GM21786 (cell line): Measurements from ENCODE around the gene TRMT2A.

Experiments
- ATAC-seq: cut with Tn5 transposase; IDR thresholded peaks from one replicate; pipeline ENCODE4 v1.9.1; 2021; ENCODE audit not compliant: unreplicated experiment

Gene TRMT2A

DNA sequence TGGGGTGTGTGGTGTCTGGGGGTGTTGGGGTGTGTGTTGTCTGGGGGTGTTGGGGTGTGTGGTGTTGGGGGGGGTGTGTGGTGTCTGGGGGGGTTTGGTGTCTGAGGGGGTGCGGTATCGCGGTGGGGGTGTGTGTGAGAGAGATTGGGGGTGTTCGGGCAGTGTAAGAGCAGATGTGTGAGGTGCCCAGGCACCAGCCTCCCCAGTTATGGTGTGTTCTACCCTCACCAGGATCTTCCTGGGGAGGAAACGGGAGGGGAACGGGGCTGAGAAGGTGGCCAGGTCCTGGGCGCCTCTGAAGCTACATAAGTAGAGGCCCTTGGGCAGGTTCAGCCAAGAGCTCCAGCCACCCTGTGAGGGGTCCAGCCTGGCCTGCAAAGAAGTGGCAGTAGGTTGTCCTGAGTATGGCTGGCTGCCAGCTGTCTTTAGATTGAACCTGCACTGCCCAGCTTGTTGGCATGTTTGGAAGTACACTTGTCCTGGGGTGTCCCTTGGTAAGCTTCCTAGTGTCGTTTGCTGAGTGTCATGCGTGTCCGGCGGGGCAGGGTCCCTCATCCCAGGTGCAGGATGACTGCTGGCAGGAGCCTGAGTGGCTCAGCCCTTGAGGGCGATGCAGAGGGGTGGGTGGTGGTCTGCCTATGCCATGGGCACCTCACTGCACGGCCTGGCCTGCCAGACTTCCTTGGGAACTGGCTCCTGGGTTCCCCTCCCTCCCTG is 6.5 kb upstream of the TRMT2A start:
- ATAC-seq, result no peak

DNA sequence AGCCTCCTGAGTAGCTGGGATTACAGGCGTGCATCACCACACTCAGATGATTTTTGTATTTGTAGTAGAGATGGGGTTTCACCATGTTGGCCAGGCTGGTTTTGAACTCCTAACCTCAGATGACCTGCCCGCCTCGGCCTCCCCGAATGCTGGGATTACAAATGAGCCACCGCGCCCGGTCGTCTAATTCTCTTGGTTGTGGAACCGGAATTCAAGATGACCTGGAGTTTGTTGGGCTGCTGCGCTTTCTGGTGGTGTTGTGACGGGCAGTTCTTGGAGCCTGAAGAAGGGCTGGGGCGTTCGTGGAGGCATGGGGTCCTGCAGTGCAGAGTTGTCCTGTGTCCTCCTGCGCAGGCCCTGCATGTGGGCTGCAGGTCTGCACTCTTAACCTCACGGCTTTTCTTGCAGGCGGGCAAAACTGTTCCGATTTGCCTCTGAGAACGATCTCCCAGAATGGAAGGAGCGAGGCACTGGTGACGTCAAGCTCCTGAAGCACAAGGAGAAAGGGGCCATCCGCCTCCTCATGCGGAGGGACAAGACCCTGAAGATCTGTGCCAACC is 4.9 kb upstream of the TRMT2A start:
- no peak for ATAC-seq

DNA sequence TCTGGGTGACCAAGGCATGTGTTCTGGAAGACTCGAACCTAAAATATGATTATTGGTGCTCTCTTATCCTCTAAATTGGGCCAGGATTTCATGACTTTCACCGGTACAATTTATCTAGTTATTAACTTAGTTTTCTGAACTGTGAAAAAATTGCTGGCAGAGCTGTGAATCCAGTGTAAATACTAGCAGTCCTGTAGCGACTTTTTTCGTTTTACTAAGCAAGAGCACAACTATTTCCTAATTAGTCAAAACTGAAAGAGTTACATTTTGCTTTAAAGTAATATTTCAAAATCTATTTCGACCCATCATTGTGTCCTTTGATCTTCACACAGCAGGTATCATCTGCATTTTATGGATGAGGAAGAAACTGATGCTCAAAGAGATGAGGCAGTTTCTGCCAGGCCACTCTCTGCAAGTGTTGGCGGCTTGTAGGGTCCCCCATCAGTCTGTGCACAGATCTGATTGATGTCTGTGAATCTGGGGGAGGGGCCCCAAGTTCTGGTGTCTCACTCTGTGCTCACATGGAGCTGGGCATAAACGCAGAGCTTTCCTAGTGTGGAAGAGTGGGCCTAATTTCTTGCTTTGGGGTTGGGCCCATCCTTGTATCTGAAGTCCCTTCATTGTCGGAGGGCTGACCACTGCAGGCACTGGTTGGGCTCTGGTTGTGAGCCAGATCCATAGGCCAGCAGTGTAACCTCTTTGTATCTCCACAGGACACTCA is 1.4 kb upstream of the TRMT2A start:
- no peak for ATAC-seq

DNA sequence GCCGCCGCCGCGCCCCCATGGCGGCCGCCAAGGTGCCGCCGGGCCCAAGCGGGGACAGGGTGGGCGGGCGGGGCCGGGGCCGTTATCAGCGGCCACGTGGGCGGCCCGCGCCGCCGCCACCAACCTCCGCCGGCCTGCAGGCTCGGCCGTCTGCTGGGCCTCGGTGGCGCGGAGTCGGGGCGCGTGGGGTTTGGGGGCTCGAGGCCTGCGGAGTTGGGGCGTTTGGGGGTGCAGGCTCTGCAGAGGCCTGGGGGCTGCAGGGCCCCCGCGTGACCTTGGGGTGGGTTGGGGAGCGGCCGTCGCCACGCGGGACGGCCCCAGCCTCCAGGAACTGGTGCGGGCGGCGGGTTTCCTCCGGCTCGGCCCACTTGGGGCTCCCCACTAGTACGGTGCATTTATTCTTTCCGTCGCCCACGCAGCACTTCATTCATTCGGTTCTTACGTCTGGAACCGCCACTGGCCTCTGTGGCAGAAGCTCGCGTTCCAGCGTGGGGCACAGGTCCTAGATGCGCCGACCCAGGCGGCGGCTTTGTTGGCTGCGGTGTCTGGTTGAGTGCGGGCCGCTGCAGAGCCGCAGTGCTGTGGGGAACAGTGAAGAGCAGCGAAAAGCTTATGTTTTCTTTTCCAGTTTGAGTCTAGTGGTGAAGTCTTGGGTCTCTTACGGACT is 740 bp upstream of the TRMT2A start:
- peak; percentile 13 for ATAC-seq

DNA sequence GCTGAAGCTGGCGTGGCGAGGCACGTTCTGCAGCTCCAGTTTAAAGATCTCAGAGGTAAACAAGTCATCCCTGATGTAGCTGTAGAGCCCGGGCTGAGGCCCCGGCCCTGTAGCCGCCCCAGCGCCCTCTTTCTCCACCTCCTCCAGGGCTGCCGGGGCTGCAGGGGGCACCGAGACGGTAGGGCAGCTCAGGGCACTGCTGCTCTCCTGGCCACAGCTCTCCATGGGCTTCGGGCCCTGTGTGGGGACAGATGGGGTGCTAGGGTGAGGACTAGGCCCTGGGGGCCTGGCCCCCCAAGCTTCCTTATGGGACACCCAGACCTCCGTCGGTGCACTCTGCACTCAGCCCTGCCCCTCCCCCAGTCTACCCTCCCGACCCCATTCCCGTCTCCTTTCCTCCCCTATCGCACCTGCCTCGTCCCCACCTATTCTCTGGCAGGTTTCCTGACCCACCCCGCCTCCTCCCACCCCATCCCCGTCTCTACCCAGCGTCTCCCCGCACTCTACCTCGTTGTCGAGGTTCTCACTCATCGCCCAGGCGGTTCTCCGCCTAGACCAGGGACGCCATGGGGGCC is 563 bp downstream of the TRMT2A start:
- ATAC-seq, result no peak

DNA sequence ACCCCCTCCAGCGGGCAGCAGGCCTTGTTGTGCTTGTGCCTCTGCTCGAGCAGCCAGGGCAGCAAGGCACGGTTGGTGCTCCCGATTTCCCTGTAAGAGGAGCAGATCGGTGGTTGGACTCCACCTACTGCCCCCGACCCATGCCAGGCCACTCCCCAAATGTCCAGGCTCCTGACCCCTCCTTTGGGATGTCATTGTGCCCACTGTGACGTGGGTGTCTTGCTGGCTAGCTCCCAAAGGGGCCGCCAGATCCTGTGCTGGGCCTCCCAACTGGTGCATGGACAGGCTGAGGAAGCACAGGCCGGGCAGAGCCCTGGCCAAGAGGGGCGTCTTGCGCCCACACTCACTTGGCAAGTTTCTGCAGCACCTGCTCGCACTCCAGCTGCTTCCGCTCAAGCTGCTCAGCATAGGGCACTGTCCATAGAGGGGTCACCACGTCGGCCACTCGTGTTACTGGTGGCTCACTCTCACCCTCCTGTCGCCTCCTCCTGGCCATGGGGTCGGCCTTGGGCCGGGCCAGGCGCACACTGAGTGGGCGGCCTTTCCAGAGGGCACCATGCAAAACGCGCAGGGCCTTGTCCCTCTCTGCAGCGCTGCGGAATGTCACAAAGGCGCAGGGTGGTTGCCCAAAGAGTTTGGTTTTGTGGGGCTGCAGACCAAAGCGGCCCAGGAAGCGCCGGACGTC is 1.2 kb downstream of the TRMT2A start, which contains the start of gene RANBP1:
RANBP1 (plus strand) TSS at position 414 of the 685 bp plus-strand sequence; CDS start at position 495, 81 bp downstream.
- ATAC-seq, result no peak

DNA sequence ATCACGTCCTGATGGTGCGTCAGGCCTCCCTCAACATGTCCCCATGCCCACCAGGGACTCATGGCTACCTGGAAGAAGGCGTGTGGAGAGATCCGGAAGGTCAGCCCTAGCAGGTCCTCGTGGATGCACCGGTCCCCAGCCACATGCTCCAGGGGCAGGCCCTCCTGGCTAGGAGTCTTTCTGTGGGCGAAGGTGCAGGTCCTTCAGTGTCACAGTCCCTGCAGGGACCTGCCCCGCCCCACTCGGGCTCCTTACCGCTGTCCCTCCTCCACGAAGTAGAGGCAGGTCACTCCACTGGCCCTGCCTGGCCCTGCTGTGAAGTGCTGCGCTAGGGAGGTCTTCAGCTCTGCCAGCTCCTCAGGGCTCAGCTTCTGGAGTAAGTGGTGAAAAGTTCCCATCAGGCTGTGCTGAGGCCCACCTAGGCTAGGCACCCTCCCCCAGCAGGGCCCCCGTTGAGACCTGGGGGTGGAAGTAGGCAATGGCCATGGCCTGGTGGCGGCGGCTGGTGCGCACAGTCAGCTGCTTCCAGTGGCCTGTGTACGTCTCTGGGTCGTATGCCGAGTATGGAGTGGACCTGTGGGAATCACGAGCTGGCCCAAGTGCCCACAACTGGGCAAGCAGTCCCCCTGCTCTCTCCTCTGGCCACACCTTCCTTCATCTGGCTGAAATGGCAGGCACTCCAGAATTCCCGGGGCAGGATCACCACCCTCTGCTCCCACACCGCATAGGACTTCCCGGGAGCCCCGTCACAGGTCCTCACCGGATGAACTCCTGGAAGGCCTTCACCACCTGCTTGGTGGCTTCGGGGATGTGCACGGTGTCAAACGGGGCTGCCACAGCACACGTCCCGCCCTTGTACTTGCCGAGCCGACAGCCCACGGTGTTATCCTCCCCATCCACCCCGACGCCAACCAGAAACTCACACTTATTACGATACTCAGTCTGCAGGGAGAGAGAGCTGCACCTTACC is 2.2 kb downstream of the TRMT2A start:
- ATAC-seq, result no peak

DNA sequence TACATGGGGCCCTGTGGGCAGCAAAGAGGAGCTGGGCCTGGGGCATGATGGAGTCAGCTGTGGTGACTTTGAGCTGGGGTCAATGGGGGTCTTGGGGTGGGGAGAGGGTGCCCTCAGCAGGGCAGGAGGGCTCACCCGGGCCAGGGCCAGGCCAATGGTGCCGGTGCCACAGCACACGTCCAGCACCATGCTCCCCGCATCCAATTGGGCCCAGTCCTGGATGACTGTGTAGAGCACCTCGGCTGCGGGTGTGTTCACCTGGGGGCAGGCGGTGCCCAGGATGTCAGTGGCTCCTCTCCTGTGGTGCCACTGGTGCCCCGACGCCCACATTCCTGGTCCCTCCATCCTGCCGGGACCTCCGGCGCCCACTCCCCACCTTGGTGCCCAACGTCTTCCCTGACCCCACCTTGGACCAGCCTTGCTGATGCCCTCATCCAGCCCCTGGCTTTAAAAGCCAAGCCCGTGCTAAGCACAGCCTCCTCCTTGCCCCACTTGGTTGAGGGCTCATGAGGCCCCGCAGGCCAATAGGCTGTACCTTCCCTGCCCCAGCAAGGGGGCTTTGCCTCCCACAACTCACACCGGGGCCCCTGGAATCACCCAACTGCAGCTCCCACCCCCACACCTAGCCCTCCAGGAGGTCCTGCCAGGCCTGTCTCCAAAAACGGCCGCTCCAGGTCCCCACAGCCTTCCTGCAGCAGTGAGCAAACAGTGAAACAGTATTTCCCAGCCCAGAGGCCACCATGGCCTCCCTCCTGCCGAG is 3.3 kb downstream of the TRMT2A start:
- ATAC-seq, result no peak

DNA sequence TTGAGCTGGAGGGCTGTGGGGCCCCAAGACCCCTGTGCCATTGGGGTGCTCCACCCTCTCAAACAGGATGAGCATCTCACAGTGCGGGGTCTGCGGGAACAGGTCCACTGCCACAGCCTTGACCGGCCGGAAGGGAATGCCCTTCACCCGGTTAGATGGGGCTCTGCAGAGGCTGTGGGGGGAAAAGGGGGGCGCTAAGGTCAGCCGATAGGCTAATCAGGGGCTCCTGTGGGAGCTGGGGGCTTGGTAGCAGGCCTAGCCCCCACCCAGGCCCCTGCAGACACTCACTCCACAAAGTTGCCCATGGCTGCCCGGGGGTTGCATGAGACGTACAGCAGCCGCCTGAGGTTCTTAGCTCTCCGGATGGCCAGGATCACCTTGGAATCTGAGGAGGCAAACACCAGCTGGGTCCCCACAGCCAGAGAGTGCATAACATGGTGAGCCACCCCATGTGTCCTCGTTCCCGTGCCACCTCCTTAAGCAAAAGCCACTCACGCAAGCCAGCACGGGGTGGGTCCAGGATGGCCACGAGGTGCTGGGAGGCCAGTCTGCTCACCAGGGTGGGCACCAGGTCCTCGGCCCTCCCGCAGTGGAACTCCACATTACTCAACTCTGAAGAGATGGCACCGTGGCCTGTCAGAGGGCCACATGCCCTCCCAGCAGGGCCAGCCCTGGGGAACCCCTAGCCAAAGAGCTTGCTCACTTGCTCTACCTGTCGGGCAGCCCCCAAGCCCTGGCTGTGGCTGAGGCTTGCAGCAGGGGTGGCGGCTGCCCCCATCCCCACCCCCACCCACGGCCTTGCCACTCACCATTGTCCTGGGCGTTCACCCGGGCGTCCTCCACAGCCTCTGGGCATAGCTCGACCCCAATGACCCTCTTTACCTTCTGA is 4.2 kb downstream of the TRMT2A start:
- no peak for ATAC-seq

DNA sequence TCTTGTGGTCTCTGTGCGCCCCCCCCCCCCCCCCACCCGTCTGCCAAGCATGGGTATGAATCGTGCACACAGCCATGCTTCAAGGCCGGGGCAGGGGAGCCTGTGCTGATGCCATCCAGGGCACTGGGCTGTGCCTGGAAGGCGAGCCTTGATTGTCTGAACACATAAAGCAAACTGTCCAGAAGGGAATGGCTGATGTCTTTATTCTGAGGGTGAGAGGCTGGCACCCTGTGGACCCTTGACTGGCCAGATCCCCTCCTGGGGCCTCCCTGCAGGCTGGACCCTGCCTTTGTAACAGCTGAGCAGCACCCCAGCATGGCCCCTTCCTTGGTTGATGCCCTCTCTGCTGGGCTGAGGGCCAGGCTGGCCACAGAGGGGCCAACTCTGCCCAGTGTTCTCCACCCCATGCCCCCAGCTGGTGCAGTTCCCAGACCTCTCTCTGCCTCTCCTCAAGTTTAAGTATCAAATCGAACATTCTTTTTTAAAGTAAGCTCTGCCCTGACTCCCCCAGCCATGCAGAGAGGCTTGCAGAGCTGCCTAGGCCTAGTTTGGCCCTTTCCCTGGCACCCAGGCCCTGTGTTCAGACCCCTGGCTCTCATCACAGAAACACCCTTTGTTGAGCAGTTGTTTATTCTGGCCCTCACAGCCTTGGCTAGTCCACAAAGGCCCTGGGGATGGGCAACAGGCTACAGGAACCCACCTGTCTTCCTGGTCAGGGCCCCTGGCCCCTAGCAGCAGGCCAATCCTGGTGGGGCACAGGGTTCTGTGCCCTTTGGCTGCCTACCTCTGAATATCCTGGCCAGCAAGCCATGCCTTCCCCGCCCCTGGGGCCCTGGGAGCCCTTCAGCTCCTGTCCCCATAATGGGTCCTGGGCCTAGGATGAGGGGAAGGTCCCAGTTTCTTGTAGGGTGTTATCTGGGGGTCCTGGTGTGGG is 5.1 kb downstream of the TRMT2A start:
- ATAC-seq, result no peak

DNA sequence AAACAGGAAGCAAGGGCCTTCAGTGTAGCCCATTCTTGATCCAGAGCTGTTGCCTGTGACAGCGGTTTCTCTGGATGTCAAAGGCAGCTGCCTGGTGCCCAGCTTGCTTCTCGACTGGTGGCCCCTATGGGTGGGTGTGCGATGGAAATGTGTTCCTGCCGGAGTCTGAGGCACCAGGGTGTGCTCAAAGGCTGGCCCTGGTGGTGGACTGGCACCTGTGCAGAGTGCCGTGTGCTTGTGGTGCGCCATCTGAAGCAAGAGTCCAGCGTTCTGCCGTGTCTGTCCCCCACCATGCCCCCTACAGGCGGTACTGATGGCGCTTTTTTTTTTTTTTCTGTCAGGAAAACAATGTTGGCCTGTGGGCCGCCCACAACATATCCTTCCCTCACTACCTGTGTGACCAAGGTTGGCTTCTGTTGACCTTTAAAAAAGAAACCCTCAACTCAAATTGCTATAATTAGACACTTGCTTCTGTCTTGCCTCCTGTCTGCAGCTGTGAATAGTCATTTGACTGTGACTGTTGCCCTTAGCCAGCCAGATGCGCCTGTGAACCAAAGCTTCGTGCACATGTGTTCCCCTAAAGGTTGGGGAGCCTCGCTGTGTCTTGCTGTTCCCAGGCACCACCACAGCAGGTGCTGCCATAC is 5.9 kb downstream of the TRMT2A start:
- ATAC-seq, result no peak

DNA sequence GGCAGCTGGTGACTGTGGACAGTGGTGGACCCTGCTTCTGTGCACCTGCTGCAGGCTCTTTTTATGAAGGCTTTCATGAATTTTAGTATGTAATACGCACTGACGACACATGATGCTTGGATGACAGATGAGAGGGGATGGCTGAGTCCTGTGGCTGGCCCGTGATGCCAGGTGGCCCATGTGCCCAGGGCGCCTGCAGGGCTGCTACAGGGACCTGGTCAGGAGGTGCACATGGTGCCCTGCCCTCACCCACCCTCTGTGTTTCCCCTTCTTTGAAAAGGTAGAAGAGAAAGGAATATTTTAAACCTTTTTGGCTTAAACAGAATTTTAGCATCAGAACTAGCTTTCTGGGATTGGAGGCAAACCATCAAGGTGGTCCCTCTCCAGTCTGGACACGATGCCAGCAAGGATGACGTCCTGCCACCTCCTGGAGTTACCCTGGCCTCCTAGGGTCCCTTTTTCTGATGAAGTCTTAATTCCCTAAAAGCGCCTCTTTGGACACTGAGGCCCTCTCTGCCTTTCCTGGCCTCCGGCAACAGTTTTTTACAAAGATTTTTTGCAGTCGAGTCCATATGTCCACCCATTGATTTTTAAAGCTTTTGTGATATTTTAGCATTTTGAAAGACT is 6.6 kb downstream of the TRMT2A start:
- no peak for ATAC-seq

DNA sequence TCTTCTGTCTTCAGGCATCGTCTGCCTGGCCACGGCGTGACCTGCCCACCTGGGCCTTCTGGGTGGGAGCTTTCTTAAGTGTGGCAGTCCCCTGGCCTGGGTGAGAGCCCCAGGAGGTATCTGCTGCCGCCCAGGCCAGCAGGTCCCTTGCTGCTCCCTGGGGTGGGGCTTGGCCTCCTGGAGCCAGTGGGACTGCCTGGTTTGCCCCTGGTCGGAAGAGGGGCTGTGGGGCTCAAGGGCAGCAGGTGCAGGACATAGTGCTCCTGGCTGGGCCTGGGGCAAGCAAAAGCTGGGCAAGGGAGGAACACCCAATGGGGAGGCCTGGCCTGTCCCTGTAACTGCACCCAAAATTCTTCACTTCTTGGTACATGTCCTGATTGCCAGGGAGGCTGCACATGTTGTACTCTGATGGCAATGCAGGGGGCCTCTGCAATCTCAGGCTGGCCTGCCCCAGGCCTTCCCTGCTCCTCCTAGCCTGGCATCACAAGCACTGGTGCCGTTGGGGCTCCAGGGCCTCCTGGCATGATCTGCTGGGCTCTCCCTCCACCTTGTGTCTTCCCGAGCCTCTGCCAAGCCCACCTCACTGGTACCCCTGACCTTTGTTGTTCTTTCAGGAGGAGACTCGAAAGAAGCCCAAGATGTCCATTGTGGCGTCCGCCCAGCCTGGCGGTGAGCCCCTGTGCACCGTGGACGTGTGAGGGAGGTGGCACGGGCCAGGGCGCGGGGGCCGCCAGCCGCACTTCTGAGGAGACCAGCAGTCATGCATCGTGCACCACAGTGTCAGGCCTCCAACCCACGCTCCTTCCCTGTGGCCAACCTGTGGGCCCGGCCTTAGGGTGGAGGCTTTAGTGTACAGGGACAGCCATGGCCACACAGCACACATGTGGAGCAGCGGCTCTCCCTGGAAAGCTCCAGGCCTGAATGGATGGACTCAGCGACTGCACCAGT is 7.3 kb downstream of the TRMT2A start:
- ATAC-seq, result no peak

DNA sequence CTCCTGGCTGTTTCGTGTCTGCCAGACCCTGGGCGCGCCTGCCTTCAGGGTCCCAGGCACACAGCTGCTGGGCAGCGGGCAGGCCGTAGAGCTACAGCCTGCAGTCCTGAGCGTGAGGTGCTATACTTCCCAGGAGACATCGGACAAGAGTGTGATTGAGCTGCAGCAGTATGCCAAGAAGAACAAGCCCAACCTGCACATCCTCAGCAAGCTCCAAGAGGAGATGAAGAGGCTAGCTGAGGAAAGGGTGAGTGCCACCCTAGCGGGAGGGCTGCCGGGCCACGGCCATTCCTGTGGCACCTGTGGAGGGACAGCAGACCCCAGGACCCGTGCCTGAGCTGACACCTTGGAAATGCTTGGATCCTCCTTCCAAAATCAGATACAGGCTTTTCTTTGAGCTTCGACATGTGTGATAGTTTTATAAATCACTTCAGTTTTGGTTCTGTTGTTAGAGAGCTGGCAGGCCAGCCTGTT is 8.2 kb downstream of the TRMT2A start:
- no peak for ATAC-seq
